ENCODE results near the gene RHOT1. TPM values are rescaled to one million over a fixed set of nuclear protein-coding genes. Genes with fewer than 3 reads are reported as not detected.
"Not testable (repeated sequence)": the region's sequence is repeated elsewhere in the genome, so short reads cannot be mapped to it uniquely, and the experiment has no call there.

RHOT1 gene
- total and polyA plus RNA-seq, 8 donors: 11.6 to 26.7 (median 16.0) TPM

GRCh38 chr17:32161029-32161428 is 18.7 kb downstream of the RHOT1 start:
- H3K36me3 ChIP-seq: peaks cover 0 to 4% (median 2%) of the 10 kb centered on the region in 3 donors
- no peak for FAIRE-seq
- H3K9me3 ChIP-seq: no peaks in the 10 kb centered on the region
- no peak overlapping the region for H3K4me3 ChIP-seq
- no peak overlapping the region for H3K27ac ChIP-seq
- no peaks in the 10 kb centered on the region for H3K27me3 ChIP-seq
- DNase-seq: no peak
- intact Hi-C loops (cut with DNase I): no loop called here
- TF ChIP-seq CTCF (IDR thresholded peaks at IDR 0.05): no peak
- no peak for ATAC-seq
- H3K4me1 ChIP-seq: no peaks in the 10 kb centered on the region
- 92 to 94% methylated on average over 8 of the region's 8 CpGs for WGBS, 2 donors

DNA sequence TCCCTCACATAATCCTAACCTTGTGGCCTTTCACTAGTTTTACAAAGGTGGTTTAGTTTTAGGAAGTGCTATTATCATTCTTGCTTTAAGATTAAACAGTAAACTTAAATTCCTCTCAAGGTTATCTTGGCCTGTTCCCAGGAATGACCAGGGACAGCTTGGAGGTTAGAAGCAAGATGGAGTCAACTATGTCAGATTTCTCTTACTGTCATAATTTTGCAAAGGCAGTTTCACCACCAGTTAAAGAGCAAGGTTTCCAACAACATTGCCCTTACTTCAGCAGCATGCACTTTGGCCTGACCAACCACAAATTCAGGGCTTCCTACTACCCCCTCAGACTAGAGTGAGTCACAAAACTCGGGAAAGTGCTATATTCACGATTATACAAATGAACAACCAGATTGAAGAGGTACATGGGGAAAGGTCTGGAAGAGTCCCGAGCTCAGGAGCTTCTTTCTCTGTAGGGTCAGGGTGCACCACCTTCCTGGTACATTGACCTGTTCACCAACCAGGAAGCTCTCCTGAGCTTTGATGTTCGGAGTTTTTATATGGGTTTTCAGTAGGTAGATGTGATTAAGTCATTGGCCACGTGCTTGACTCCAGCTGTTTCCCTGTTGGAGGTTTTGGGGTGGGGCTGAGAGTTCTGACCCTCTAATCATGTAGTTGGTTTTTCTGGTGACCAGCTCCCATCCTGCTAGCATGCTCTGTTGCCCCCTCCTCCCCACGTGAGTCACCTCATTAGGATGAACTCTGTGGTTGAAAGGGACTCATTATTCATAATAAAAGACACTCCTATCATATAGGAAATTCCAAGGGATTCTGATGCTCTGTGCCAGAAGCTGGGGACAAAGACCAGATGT is 19.4 kb downstream of the RHOT1 start:
- TF ChIP-seq CTCF (IDR thresholded peaks at IDR 0.05): no peak
- no peak overlapping the region for H3K4me3 ChIP-seq
- DNase-seq: no peak
- H3K9me3 ChIP-seq: no peaks in the 10 kb centered on the region
- intact Hi-C loops (cut with DNase I): no loop called here
- peaks cover 0 to 4% (median 0%) of the 10 kb centered on the region in 3 donors for H3K36me3 ChIP-seq
- H3K4me1 ChIP-seq: no peaks in the 10 kb centered on the region
- no peaks in the 10 kb centered on the region for H3K27me3 ChIP-seq
- ATAC-seq: no peak
- FAIRE-seq: no peak
- WGBS, 2 donors: 86 to 88% methylated on average over 6 of the region's 6 CpGs
- H3K27ac ChIP-seq: no peak overlapping the region

DNA sequence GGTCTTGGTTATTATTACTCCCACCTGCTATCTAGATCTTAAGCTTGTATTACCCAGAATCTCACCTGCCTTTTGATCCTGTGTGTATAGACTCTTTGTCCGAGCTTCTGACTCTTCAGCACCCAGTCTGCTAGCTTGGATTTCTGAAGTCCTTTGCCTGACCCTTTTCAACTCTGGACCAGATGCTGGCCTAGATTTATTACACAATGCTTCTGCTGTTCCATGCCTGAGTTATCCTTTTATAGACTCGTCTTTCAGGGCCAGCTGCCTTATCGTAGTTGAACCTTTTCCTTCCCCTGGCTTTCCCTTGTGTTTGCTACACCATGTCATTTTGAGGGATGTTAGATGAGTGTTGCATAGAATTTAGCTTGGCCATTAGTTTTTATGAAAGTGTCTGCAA is 32.6 kb downstream of the RHOT1 start:
- no peak for ATAC-seq
- DNase-seq: no peak
- no peak overlapping the region for H3K4me3 ChIP-seq
- intact Hi-C loops (cut with DNase I): no loop called here
- H3K9me3 ChIP-seq: no peaks in the 10 kb centered on the region
- no peaks in the 10 kb centered on the region for H3K27me3 ChIP-seq
- peaks cover 0 to 5% (median 5%) of the 10 kb centered on the region in 3 donors for H3K4me1 ChIP-seq
- TF ChIP-seq CTCF (IDR thresholded peaks at IDR 0.05): no peak
- no peak for FAIRE-seq
- H3K27ac ChIP-seq: no peak overlapping the region
- 71 to 79% methylated on average over 3 of the region's 3 CpGs for WGBS, 2 donors
- peaks cover 0 to 15% (median 15%) of the 10 kb centered on the region in 3 donors for H3K36me3 ChIP-seq

DNA sequence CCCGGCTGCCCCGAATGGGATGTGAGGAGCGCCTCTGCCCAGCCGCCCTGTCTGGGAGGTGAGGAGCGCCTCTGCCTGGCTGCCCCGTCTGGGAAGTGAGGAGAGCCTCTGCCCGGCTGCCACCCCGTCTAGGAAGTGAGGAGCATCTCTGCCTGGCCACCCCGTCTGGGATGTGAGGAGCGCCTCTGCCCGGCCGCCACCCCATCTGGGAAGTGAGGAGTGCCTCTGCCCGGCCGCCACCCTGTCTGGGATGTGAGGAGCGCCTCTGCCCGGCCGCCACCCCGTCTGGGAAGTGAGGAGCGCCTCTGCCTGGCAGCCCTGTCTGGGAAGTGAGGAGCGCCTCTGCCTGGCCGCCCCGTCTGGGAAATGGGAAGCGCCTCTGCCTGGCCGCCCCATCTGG is 36.4 kb downstream of the RHOT1 start:
- 98 to 99% methylated on average over 24 of the region's 24 CpGs for WGBS, 2 donors
- H3K4me1 ChIP-seq; H3K9me3 ChIP-seq; FAIRE-seq; H3K27ac ChIP-seq; ATAC-seq; H3K27me3 ChIP-seq; intact Hi-C loops (cut with DNase I); H3K4me3 ChIP-seq: not testable (repeated sequence)
- H3K36me3 ChIP-seq: peaks cover 0 to 15% (median 15%) of the 10 kb centered on the region in 3 donors
- peak in 1 of 6 donors; percentile 48 for DNase-seq

DNA sequence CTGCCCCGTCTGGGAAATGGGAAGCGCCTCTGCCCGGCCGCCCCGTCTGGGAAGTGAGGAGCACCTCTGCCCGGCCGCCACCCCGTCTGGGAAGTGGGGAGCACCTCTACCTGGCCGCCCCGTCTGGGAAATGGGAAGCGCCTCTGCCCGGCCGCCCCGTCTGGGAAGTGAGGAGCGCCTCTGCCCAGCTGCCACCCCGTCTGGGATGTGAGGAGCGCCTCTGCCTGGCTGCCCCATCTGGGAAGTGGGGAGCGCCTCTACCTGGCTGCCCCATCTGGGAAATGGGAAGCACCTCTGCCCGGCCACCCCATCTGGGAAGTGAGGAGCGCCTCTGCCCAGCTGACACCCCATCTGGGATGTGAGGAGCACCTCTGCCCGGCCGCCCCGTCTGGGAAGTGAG is 36.8 kb downstream of the RHOT1 start:
- H3K4me3 ChIP-seq; H3K4me1 ChIP-seq; ATAC-seq; H3K27ac ChIP-seq; H3K27me3 ChIP-seq; H3K9me3 ChIP-seq; FAIRE-seq; intact Hi-C loops (cut with DNase I): not testable (repeated sequence)
- DNase-seq: peak in 1 of 6 donors; percentile 45
- H3K36me3 ChIP-seq: peaks cover 0 to 15% (median 15%) of the 10 kb centered on the region in 3 donors
- 96 to 98% methylated on average over 14 to 23 of the region's 23 CpGs for WGBS, 2 donors

DNA sequence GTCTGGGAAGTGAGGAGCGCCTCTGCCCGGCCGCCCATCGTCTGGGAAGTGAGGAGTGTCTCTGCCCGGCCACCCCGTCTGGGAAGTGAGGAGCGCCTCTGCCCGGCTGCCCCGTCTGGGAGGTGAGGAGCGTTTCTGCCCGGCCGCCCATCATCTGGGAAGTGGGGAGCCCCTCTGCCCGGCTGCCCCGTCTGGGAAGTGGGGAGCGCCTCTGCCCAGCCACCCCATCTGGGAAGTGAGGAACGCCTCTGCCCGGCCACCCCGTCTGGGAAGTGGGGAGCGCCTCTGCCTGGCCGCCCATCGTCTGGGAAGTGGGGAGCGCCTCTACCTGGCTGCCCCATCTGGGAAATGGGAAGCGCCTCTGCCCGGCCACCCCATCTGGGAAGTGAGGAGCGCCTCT is 37.2 kb downstream of the RHOT1 start:
- H3K9me3 ChIP-seq; ATAC-seq; FAIRE-seq; intact Hi-C loops (cut with DNase I); H3K4me1 ChIP-seq; H3K27me3 ChIP-seq; H3K4me3 ChIP-seq; H3K27ac ChIP-seq: not testable (repeated sequence)
- DNase-seq: peak in 1 of 6 donors; percentile 45
- H3K36me3 ChIP-seq: peaks cover 0 to 17% (median 15%) of the 10 kb centered on the region in 3 donors
- WGBS, 2 donors: 98% methylated on average over 23 to 25 of the region's 25 CpGs

DNA sequence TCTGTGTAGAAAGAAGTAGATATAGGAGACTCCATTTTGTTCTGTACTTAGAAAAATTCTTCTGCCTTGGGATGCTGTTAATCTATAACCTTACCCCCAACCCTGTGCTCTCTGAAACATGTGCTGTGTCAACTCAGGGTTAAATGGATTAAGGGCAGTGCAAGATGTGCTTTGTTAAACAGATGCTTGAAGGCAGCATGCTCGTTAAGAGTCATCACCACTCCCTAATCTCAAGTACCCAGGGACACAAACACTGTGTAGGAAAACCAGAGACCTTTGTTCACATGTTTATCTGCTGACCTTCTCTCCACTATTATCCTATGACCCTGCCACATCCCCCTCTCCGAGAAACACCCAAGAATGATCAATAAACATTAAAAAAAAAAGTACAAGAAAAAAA is 38.0 kb downstream of the RHOT1 start:
- DNase-seq; FAIRE-seq; intact Hi-C loops (cut with DNase I); ATAC-seq; H3K27ac ChIP-seq; H3K27me3 ChIP-seq; H3K4me1 ChIP-seq; H3K9me3 ChIP-seq; H3K4me3 ChIP-seq: not testable (repeated sequence)
- peaks cover 0 to 23% (median 15%) of the 10 kb centered on the region in 3 donors for H3K36me3 ChIP-seq
- WGBS, 2 donors: 42 to 50% methylated on average over 2 of the region's 2 CpGs

Measured in pancreas (tissue), 10 donors.